Left renal cortex interstitium (tissue), 4 donors: ENCODE results near the gene LAMC3. TPM values are rescaled to one million over a fixed set of nuclear protein-coding genes. Genes with fewer than 3 reads are reported as not detected.

Experiments used
- DNase-seq, 4 donors: peaks; one replicate each; pipeline ENCODE4 v3.0.0-alpha.2; 2013; ENCODE audit warnings: low read depth in 4 of 4, low spot score in 2 of 4, missing footprints in 1 of 4
- polyA plus RNA-seq, 4 donors: library from polyadenylated mRNA; unstranded; fragments of 120-200 nt; gene quantifications; one replicate each; pipeline ENCODE4 v1.2.1, GENCODE V29; 2013; ENCODE audit not compliant: insufficient read length in 4 of 4

The LAMC3 gene
- polyA plus RNA-seq, 4 donors: 23.6 to 38.8 (median 28.7) TPM

DNA sequence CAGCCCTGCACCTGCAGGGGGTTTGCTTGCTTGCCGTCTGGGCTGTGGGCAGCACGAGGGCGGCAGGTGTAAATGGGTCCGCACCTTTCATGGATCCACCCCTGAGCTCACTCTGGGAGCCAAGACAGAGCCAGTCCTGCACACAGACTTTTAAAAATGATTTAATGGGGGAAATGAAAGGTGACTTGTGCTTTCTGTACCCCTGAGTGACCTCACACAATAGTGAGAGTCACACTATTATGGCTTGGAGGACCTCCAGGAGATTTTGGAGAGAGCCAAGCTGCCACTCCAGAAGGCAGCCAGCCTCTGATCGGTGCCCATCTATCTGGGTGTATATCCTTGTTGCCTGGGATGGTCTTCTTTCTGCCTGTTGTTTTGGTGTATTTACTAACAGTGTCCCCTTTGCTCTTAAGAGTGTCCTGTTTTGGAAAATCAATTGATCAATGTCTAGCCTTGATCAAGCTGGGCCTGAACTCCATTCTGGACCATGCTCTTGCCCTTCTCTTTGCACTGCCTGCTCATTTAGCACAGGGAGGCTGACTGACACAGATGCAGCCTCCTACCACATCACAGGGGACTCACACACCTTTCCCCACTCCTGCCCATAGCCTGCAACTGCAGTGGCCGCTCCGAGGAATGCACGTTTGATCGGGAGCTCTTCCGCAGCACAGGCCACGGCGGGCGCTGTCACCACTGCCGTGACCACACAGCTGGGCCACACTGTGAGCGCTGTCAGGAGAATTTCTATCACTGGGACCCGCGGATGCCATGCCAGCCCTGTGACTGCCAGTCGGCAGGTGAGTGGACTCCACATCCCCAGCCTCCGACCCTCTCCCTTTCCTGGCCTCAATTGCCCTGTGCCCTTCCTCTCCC is 29.5 kb downstream of the LAMC3 start:
- no peak for DNase-seq

DNA sequence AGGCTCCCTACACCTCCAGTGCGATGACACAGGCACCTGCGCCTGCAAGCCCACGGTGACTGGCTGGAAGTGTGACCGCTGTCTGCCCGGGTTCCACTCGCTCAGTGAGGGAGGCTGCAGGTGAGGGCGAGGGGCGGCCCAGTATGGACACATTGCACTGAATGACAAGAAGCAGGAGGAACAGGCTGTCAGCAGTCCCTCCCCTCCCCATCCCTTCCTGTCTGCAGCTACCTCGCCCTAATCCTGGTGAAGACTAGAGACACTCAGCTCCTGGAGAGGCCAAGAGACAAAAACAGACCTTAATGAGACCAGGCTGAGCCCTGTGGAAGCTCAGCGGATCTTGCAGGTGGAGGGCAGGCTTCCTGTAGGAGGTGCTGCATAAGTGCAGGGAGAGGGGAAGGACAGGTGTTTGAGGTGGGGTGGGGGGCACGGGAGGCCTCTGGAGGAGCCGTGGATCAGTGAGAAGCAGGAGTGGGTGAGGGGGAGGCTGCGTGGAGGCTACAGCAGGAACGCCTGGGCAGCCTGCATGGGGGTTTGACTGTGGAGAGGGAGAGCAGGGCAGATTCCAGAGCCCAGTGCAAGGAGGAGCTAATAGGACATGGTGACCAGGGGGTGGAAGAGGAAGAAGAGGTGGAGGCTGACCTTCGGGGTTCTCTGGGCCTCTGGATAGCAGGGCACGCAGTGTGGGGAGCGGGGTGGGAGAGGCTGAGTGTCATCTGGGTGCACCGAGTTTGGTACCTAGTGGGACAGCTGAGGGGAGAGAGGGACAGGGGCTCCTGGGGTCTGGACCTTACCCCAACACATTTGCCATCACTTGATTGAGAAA is 30.4 kb downstream of the LAMC3 start:
- DNase-seq: no peak

DNA sequence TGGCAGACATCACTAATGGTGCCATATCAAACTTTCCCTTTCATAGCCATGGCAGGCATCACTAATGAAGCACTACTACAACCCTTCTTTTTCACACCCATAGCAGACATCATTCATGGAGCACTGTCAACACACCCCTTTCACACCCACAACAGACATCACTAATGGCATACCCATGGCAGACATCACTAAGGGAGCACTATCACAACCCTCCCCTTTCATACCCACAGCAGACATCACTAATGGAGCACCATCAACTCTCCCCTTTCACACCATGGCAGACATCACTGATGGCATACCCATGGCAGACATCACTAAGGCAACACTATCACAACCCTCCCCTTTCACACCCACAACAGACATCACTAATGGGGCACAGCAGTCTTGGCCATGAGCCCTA is 33.7 kb downstream of the LAMC3 start:
- no peak for DNase-seq

DNA sequence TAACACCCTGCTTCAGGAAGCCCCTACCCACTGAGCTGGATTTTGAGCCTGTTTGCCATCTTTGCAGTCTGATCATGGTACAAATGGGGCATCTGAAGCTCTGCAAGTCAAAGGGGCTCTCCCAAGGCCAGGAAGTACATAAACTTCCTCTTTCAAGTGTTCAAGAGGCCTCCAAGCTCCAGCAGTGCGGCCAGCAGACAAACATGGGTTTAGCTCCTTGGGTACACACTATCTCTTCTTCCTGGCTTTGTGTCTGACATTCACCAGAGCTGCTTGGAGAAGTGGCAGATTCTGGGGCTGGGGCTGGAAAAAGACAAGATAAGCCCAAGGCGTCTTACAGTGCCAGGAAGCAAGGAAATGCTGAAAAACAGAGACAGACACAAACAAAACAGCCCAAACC is 34.1 kb downstream of the LAMC3 start:
- no peak for DNase-seq

DNA sequence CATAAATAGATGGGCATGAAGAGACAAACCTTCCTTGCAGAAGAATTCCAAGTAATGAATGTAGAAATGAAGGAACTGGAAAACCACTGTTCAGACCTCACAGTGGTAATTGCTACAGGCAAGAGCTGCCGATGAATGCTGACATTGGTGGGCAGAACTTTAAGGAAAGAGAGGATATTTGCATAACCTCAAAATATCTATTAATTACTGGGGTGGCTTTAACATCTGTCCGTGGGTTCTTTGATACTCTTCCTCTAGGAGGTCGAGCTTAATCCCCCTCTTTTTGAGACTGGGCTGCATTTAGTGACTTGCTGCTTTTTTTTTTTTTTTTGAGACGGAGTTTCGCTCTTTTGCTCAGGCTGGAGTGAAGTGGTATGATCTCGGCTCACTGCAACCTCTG is 34.7 kb downstream of the LAMC3 start:
- no peak for DNase-seq

DNA sequence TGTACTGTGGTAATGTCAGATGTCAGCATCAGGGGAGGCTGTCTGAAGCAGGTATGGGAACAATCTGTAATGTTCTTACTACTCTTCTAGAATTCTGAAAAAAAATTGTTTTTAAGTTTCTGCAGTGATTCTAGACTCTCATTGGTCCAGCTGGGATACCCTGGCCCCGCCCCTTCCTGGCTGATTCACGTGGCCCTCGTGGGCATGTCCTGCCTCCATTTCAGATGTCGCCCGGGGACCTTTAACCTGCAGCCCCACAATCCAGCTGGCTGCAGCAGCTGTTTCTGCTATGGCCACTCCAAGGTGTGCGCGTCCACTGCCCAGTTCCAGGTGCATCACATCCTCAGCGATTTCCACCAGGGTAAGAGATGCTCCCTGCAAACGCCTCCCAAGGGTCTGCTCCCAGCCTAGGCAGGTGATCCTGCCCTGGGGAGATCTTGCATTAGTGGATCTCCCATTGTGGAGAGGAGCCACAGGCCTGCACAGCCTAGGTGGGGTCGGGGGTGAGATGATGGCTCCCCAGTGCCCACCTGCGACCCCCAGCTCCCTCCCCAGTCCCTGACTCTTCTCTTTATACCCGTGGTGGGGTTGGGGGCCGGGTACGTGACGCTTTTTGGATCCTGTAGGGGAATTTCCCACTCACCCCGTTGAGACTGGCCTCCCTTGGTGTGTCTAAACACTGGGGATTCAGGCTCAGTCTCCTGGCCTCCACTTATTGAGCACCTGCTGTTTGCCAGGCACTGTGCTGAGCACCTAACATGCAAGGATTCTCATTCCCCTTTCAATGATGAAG is 36.5 kb downstream of the LAMC3 start:
- DNase-seq: no peak

DNA sequence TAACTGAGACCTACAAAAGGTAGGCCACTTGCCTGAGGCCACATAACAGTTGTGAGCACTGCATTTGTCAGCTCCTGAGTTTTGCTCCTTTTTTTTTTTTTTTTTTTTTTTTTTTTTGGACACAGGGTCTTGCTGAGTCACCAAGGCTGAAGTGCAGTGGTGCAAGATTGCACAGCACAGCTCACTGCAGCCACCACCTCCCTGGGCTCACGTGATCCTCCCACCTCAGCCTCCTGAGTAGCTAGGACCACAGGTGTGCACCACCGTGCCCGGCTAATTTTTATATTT is 37.1 kb downstream of the LAMC3 start:
- DNase-seq: no peak

DNA sequence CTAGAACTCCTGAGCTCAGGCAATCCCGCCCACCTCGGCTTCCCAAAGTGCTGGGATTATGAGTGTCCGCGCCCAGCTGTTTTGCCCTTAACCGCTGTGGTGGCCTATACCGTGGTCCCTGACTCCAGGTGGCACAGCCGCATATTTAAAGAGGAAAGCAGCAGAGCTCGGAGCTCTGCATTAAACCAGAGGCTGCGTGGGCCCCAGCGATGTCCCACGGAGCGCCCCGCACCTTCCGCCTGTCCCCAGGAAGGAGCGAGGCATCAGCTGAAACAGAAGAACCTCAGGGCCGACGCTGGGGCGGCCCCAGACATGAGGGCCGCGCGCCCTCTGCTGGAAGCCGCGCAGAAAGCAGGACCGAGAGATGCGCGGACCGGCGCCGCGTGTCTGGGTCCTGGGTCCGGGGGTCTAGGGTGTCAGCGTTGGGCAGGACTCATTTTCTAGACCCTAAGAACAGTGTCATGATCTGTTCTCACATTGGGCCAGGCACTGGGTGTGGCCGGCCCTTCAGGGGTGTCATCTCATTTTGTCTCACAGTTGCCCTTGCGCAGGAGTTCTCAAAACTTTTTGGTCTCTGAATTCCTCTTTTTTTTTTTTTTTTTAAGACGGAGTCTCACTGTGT is 37.7 kb downstream of the LAMC3 start:
- DNase-seq: peak in 2 of 4 donors; percentile 54 to 56

DNA sequence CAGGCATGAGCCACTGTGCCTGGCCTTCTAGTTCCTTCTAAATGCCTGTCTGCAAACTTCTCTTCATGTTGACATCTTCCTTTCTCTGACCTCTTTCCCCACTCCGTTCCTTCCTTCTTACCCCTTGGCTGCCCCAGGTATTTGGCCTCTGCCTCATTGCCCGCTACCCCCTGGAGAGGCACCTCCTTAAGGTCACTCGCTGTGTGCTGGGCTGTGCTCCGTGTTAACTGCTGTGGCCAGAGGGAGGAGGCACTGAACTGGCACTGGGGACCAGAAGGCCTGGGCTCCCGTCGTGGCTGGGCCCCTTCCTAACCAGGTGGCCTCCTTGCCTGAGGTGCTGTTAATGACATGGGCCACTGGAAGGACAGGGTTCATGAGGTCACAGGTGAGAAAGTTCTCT is 39.4 kb downstream of the LAMC3 start:
- no peak for DNase-seq

DNA sequence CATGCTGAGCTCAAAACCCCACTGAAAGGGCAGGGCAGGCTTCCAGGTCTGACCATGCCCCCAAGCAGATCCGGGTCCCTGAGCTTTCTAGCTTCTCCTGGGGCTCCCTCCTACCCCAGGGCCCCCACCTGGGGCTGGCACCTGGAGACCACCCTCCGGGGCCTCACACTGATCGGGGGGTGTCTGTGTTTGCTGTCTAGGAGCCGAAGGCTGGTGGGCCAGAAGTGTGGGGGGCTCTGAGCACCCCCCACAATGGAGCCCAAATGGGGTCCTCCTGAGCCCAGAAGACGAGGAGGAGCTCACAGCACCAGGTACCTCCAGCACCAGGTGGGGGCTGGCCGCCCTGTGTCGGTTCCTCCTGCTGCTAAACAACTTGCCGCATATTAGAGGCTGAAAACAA is 39.8 kb downstream of the LAMC3 start:
- DNase-seq: no peak

DNA sequence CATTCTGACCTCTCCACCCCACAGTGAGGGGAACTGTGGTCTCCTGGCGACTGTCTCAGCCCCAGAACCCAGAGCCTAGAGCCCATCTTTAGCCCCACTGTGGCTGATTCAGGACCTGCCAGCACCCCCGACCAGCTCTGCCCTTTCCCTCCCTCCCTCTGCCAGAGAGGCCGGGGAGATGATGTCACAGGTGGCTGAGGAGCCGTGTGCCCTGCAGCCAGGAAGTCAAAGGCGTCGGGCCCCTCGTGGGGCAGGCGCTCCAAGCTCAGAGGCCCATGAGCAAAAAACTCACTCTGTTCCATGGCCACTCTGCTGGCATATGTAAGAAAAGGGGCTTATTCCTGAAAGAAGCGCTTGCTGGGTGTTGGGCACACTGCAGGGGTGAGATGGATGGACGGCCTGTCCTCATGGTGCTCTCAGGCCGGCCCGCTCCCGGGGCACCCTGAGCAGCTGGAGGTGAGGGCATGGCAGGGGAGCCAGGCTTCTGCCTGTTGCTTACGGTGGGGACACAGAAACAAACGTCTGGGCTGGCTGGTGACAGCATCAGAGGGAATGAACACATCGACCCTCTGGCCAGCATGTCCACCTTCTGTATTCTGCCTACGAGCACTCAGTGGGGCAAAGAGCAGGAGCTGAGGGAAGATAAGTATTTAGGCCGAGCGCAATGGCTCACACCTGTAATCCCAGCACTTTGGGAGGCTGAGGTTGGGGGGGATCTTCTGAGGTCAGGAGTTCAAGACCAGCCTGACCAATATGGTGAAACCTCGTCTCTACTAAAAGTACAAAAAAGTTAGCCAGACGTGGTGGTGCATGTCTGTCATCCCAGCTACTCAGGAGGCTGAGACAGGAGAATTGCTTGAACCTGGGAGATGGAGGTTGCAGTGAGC is 41.1 kb downstream of the LAMC3 start:
- DNase-seq: no peak

DNA sequence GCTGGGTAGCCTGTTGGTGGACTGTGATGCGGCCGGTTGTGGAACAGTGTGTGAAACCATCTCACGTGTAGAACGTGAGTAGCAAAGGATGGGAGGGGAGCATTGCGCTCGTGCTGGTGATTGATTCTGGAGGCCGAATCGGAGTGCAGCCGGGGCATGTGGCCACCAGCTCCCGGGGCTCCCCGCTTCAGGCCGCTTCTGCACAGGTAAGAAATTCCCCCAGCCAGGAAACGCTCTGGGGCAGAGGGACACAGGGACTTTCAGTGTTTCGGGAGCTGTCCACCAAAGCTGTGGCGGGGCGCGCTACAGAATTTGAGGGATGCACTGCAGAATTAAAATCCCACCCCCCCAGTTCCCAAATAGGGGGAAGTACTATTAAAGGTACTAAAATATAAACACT is 41.9 kb downstream of the LAMC3 start:
- no peak for DNase-seq

DNA sequence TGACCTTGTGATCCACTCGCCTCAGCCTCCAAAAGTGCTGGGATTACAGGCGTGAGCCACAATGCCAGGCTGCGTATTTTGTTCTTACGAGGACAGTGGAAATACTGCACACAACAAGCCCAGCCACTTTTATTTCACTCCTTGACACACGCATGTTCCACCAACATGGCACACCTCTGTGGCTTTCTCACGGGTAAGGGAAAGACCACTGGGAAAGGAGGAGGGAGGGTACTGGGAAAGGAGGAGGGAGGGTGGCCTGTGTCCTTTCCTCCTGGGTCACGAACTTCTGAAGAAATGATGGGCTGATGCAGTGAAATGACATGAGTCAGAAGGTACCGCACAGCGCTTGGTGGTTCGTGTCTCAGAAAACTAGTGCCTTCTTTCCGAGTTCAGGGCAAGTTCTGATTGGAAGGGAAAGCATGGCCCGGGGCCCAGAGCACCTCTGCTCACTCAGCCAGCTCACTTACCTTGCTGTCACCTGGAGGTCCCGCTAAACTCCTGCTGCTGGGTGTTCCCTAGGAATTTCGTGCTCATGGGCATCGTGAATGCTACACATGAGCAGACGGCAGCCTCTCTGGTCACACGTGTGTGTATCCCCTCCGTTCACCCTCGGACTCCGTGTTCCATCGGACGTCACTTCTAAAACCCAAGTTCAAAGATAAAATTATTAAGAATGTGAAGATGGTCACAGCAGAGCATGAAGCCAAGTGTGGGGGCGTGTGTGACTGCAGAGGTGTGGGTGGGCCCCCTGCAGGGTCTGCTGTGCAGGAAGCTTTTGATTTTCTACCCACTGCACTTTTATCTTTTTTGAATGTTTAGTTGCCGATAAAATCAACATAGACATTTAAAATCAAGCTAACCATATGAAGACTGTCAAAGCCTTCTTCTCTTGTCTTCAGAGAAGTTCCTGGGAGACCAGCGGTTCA is 42.9 kb downstream of the LAMC3 start:
- no peak for DNase-seq

DNA sequence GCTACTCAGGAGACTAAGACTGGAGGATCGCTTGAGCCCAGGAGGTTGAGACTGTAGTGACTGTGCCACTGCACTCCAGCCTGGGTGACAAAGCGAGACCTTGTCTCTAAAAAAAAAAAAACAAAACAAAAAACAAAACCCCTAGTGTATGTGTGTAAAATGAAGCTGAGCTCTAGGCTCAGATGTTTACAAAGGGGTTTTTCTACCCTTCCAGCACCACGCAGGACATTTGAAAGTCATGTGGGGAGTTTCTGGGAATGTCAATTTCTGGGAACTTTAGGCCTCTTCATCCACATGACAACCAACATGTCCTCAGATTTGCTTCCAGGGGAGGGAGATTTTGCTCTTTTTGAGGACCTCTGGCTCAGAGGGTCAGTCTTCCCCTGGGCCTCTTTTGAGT is 44.9 kb downstream of the LAMC3 start:
- no peak for DNase-seq

DNA sequence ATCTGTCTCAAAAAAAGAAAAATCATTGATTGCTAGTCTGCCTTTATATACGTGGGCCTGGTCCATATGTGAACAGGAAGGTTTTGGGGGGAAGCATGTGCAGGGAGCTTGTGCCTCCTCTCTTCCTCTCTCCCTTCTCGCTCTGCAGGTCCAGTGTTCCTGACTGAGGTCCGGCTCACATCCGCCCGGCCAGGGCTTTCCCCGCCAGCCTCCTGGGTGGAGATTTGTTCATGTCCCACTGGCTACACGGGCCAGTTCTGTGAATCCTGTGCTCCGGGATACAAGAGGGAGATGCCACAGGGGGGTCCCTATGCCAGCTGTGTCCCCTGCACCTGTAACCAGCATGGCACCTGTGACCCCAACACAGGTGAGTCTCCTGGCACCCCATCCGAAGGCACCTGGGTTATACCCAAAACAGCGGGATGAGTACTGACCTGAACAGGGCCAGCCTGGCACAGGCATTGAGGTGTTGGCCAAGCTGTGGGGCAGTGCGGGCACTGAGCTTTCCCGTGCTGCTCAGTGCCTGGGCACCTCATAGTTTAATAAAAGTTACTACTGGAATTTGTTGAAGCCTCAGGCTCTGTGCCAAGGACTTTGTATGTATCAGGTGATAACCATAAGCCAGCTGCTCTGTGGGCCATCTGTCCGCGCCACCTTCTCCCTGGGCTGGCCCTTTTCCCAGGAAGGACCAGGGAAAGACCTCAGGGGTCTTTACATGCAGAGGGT is 48.0 kb downstream of the LAMC3 start:
- DNase-seq: no peak

DNA sequence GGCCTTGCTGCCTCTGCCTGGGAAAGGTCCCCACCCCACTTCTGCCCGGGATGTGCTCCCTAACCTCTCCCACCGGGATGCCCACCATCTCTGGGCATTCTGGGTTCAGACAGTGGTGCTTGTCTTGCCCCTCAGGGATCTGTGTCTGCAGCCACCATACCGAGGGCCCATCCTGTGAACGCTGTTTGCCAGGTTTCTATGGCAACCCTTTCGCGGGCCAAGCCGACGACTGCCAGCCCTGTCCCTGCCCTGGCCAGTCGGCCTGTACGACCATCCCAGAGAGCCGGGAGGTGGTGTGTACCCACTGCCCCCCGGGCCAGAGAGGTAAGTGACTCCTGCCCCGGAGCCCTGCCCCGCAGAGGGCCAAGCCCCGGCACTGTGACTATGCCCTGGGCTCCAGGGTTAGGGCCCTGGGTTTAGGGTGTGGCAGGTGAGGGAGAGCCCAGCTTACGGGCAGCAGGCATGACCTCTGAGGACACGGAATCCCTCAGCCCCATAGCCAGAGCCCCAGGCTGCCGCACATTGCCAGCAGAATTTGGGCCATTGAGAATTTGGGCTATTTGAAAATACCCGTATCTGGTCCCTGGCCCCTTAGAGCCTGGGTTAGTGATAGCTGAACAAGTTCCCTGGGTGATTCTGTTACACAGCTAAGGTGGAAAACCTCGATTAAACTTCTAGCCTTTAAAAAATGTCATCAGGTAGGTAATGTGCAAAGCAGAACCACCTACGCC is 52.1 kb downstream of the LAMC3 start:
- DNase-seq: no peak

DNA sequence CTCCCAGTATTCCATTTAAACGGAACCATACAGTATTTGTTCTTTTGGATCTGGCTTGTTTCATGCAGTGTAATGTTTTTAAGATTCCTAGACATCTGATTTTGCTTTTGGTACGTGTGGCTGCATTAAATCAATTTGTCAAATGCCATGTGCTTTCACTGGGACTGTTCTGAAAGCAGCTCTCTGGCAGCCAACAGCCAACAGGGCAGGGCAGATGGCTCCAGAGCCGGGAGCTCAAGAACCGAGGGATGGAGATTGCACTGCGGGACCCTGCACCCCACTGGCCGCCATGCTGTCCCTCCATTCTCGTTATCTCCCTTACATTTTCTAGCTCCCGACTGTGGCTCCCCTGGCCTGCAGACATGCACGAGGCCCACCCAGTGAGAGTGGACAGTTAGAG is 54.0 kb downstream of the LAMC3 start:
- DNase-seq: no peak
